HepG2 (cell line): ENCODE measurements around the gene BRIP1. TPM values are rescaled to one million over a fixed set of nuclear protein-coding genes. Genes with fewer than 3 reads are reported as not detected.

Experiments used
- ATAC-seq: fragments of 200-7000 bp; cut with Tn5 transposase; 3 replicates; pipeline ENCODE4 v1.9.1; 2020; ENCODE audit warnings: mild to moderate bottlenecking, moderate library complexity
- BruUV-seq: library from RNA; stranded (reverse); fragments of 400-500 nt; replicated peaks from 2 replicates; lab custom pipeline; 2021; lab: Mats Ljungman, UMichigan
- CTCF ChIA-PET: fragments of 300-600 bp; formaldehyde crosslinking; extraction: SDS; loops from one replicate; lab custom pipeline; 2021; ENCODE audit warnings: low total read pairs, inconsistent platforms, low intra/inter-chr PET ratio; lab: Yijun Ruan, JAX
- POLR2A ChIA-PET: fragments of 350-600 bp; sonication (Branson Sonifier 250); formaldehyde crosslinking; loops from one replicate; lab custom pipeline; 2020; ENCODE audit warnings: antibody characterized with exemption, inconsistent platforms; lab: Yijun Ruan, JAX
- DNase-seq: peaks from one replicate; pipeline ENCODE4 v3.0.0-alpha.2; 2015; ENCODE audit warnings: low spot score
- FAIRE-seq: peaks from 3 replicates; lab custom pipeline; 2011; peaks lifted over from hg19 to GRCh38; lab: Jason Lieb, UNC
- H2AFZ ChIP-seq: one replicate; pipeline ENCODE4 v1.6.1; 2011; ENCODE audit warnings: low read length, inconsistent platforms
- H3K27ac ChIP-seq: fragments of 300-600 bp; 3 replicates; pipeline ENCODE4 v1.8.0; 2011; ENCODE audit warnings: mixed run types, mild to moderate bottlenecking, mixed read lengths, low read length, inconsistent platforms; ENCODE audit not compliant: insufficient read depth; ENCODE audit errors: extremely low read length
- H3K27me3 ChIP-seq, 2 experiments: fragments of 200-600 bp in 1 of 2; 2 replicates in 1 of 2; 3 replicates in 1 of 2; pipeline versions ENCODE4 v1.6.0 to v1.8.0; 2011; ENCODE audit warnings: low read length in 2 of 2, mild to moderate bottlenecking in 2 of 2, moderate library complexity in 2 of 2, inconsistent platforms in 1 of 2; ENCODE audit not compliant: insufficient read depth in 2 of 2, control insufficient read depth in 1 of 2
- H3K36me3 ChIP-seq, 2 experiments: fragments of 200-600 bp in 1 of 2; replicated peaks in 1 of 2; 2 replicates in 1 of 2; 3 replicates in 1 of 2; pipeline versions ENCODE4 v1.5.1 to v1.8.0; 2011; ENCODE audit warnings: low read length in 2 of 2, inconsistent platforms in 1 of 2; ENCODE audit not compliant: insufficient read depth in 2 of 2, control insufficient read depth in 1 of 2
- H3K4me1 ChIP-seq: 2 replicates; pipeline ENCODE4 v1.5.1; 2012; ENCODE audit warnings: low read length, inconsistent platforms; ENCODE audit not compliant: insufficient read depth
- H3K4me2 ChIP-seq: 2 replicates; pipeline ENCODE4 v1.6.0; 2011; ENCODE audit warnings: low read depth, low read length, inconsistent platforms
- H3K4me3 ChIP-seq, 3 experiments: fragments of 200-600 bp in 1 of 3; sonication (generic), shearing (Covaris generic) in 1 of 3; replicated peaks in 1 of 3; 2 replicates each; pipeline ENCODE4 v1.5.1; 2011 to 2016; ENCODE audit warnings: low read length in 3 of 3, inconsistent platforms in 2 of 3, low read depth in 2 of 3, mild to moderate bottlenecking in 2 of 3, control low read depth in 1 of 3, mixed read lengths in 1 of 3; ENCODE audit not compliant: insufficient read depth in 1 of 3
- H3K79me2 ChIP-seq: one replicate; pipeline ENCODE4 v1.6.1; 2011; ENCODE audit warnings: low read length, inconsistent platforms; ENCODE audit not compliant: insufficient read depth
- H3K9ac ChIP-seq: 2 replicates; pipeline ENCODE4 v1.6.0; 2011; ENCODE audit warnings: mild to moderate bottlenecking, low read depth, low read length, inconsistent platforms; ENCODE audit not compliant: insufficient read depth
- H3K9me3 ChIP-seq: 2 replicates; pipeline ENCODE4 v1.5.1; 2012; ENCODE audit warnings: mild to moderate bottlenecking, low read length
- H4K20me1 ChIP-seq: 2 replicates; pipeline ENCODE4 v1.6.0; 2011; ENCODE audit warnings: inconsistent platforms, mild to moderate bottlenecking, low read length, moderate library complexity; ENCODE audit not compliant: insufficient read depth
- ARNT2 ChIP-seq: sonication (generic); formaldehyde crosslinking; IDR thresholded peaks from 2 replicates; pipeline ENCODE4 v1.8.0; 2022; ENCODE audit warnings: mild to moderate bottlenecking, low read depth, missing genetic modification reagents, moderate library complexity
- ETV5 ChIP-seq: IDR thresholded peaks from 2 replicates; pipeline ENCODE4 v1.6.1; 2018; ENCODE audit warnings: missing biosample characterization, missing genetic modification reagents, inconsistent platforms, borderline replicate concordance
- PAWR ChIP-seq: sonication (generic); formaldehyde crosslinking; IDR thresholded peaks from 2 replicates; pipeline ENCODE4 v1.4.0; 2020; ENCODE audit warnings: missing genetic modification reagents, mild to moderate bottlenecking, borderline replicate concordance
- POLR2G ChIP-seq: fragments of 200-400 bp; formaldehyde crosslinking; IDR thresholded peaks from 2 replicates; pipeline ENCODE4 v1.6.1; 2018; ENCODE audit warnings: mild to moderate bottlenecking, low read depth, low read length, moderate library complexity
- SNRNP70 ChIP-seq: fragments of 200-400 bp; formaldehyde crosslinking; IDR thresholded peaks from 2 replicates; pipeline ENCODE4 v1.6.1; 2017; ENCODE audit warnings: mild to moderate bottlenecking, low read depth, low read length, moderate library complexity
- STAT6 ChIP-seq: sonication (generic); formaldehyde crosslinking; IDR thresholded peaks from 2 replicates; pipeline ENCODE4 v1.4.0; 2020; ENCODE audit warnings: missing genetic modification reagents, mild to moderate bottlenecking, borderline replicate concordance
- THAP8 ChIP-seq: sonication (generic); formaldehyde crosslinking; IDR thresholded peaks from 2 replicates; pipeline ENCODE4 v1.5.1; 2020; ENCODE audit warnings: missing genetic modification reagents, mild to moderate bottlenecking, borderline replicate concordance
- ZBTB21 ChIP-seq: sonication (generic); formaldehyde crosslinking; IDR thresholded peaks from 2 replicates; pipeline ENCODE4 v1.4.0; 2020; ENCODE audit warnings: missing genetic modification reagents
- ZNF383 ChIP-seq: sonication (generic); formaldehyde crosslinking; IDR thresholded peaks from 2 replicates; pipeline ENCODE4 v1.4.0; 2020; ENCODE audit warnings: missing genetic modification reagents, mild to moderate bottlenecking, borderline replicate concordance
- ZNF432 ChIP-seq: sonication (generic); formaldehyde crosslinking; IDR thresholded peaks from 2 replicates; pipeline ENCODE4 v1.5.0; 2020; ENCODE audit warnings: missing genetic modification reagents, mild to moderate bottlenecking, borderline replicate concordance
- WGBS: methylation state at CpG from one replicate; pipeline ENCODE4 v1.1.6; 2017; ENCODE audit warnings: low lambda C conversion rate; 5-methylcytosine and 5-hydroxymethylcytosine counted together
- in situ Hi-C: cut with HindIII; loops from 2 replicates; pipeline ENCODE4 v1.10.0; 2017; ENCODE audit warnings: low pct_unique_long_range_greater_than_20kb; ENCODE audit not compliant: extremely low pct_ligation_motif_present
- intact Hi-C: fragments of 100-400 bp; cut with micrococcal nuclease; formaldehyde crosslinking; loops from one replicate; pipeline ENCODE4 v1.10.0; 2022; ENCODE audit not compliant: unreplicated experiment
- polyA plus RNA-seq, 8 experiments: library from polyadenylated mRNA; depleted of rRNA in 3 of 8; stranded (reverse) in 7 of 8; unstranded in 1 of 8; fragments of >200 nt; fragmentation: Illumina TruSeq in 4 of 8; extraction: Trizol in 4 of 8; gene quantifications; 2 replicates each; pipeline versions ENCODE4 v1.2.1 to v1.2.3, GENCODE V29; 2011 to 2016; ENCODE audit warnings: low read depth in 4 of 8, missing spikeins in 1 of 8, mixed read lengths in 1 of 8; ENCODE audit not compliant: insufficient read depth in 1 of 8
- total RNA-seq, 5 experiments: library from RNA; depleted of rRNA; stranded (reverse); fragments of >200 nt; fragmentation: Illumina TruSeq; extraction: Trizol; gene quantifications; 2 replicates each; pipeline ENCODE4 v1.2.3, GENCODE V29; 2016; ENCODE audit warnings: low read depth in 1 of 5

The BRIP1 gene
- total and polyA plus RNA-seq, 2 of the 13 experiments (the other 11 are each of a cell fraction or from before 2014, with no cell fraction given): 3.8 to 27.7 TPM

- intact Hi-C loops (loop anchor here (10.0 kb wide), 1 partner anchor 204 kb away; no protein-coding TSS in a partner anchor), in situ Hi-C loops (no loop called here)
- no peak for TF ChIP-seq PAWR
- no peak for TF ChIP-seq SNRNP70
- no peak for TF ChIP-seq ZNF432 (CRISPR knock-in tag)
- TF ChIP-seq ZNF383 (CRISPR knock-in tag): no peak
- no peak for TF ChIP-seq POLR2G
- TF ChIP-seq ZBTB21: no peak
- TF ChIP-seq ETV5: no peak
- TF ChIP-seq ARNT2: no peak
- TF ChIP-seq THAP8 (CRISPR knock-in tag): no peak
- TF ChIP-seq STAT6 (CRISPR knock-in tag): no peak
- Histone ChIP-seq H3K9ac (no peak overlapping the region), H3K79me2 (no peaks in the 10 kb centered on the region), H4K20me1 (no peaks in the 10 kb centered on the region), H3K36me3 (no peaks in the 10 kb centered on the region; a peak in 1 of 5 replicates), H3K4me3 (no peak overlapping the region), H3K4me2 (no peak overlapping the region), H3K27ac (no peak overlapping the region), H3K4me1 (no peaks in the 10 kb centered on the region), H2AFZ (no peak overlapping the region), H3K27me3 (no peaks in the 10 kb centered on the region), H3K9me3 (peaks cover 24% of the 10 kb centered on the region)
- DNase-seq (no peak), FAIRE-seq (no peak), ATAC-seq (no peak)
- BruUV-seq: no TSS peak
- CTCF ChIA-PET: no interaction called here
- 99% methylated on average over 1 of the region's 1 CpG for WGBS
- POLR2A ChIA-PET: no interaction called here
Observed at GRCh38 chr17:61699032-61699431, 164.3 kb downstream of the BRIP1 start.
